ENCODE results near the gene CD6. TPM values are rescaled to one million over a fixed set of nuclear protein-coding genes. Genes with fewer than 3 reads are reported as not detected.
"Not testable (repeated sequence)": the region's sequence is repeated elsewhere in the genome, so short reads cannot be mapped to it uniquely, and the experiment has no call there.

The CD6 gene
- total RNA-seq, 1 experiment from 2014 or later, result 0.10 TPM

GRCh38 chr11:61053191-61053590, 81.7 kb downstream of the CD6 start:
- no peak for DNase-seq (ENCODE audit: low read depth)

- DNase-seq (ENCODE audit: low read depth), result no peak
Observed at GRCh38 chr11:61054513-61054912, 83.0 kb downstream of the CD6 start.

- DNase-seq (ENCODE audit: low read depth), result no peak
Observed at GRCh38 chr11:61054927-61055562, 83.6 kb downstream of the CD6 start.

- DNase-seq (ENCODE audit: low read depth), result no peak
Observed at GRCh38 chr11:61055776-61056175, 84.3 kb downstream of the CD6 start.

GRCh38 chr11:61056571-61056970, 85.1 kb downstream of the CD6 start:
- peak; percentile 22 for DNase-seq (ENCODE audit: low read depth)

GRCh38 chr11:61056981-61057380, 85.5 kb downstream of the CD6 start:
- no peak for DNase-seq (ENCODE audit: low read depth)

- DNase-seq (ENCODE audit: low read depth), result no peak
Observed at GRCh38 chr11:61057615-61058014, 86.1 kb downstream of the CD6 start.

- no peak for DNase-seq (ENCODE audit: low read depth)
Observed at GRCh38 chr11:61058583-61059259, 87.2 kb downstream of the CD6 start.

- DNase-seq (ENCODE audit: low read depth), result no peak
Observed at GRCh38 chr11:61059260-61059752, 87.8 kb downstream of the CD6 start.

- peak; percentile 50 for DNase-seq (ENCODE audit: low read depth)
Observed at GRCh38 chr11:61061081-61061826, 89.8 kb downstream of the CD6 start.

GRCh38 chr11:61062181-61062930, 90.9 kb downstream of the CD6 start:
- DNase-seq (ENCODE audit: low read depth), result no peak

GRCh38 chr11:61065236-61065635, 93.8 kb downstream of the CD6 start:
- not testable (repeated sequence) for DNase-seq (ENCODE audit: low read depth)

- DNase-seq (ENCODE audit: low read depth), result no peak
Observed at GRCh38 chr11:61065955-61066638, 94.6 kb downstream of the CD6 start.

- no peak for DNase-seq (ENCODE audit: low read depth)
Observed at GRCh38 chr11:61066645-61067044, 95.2 kb downstream of the CD6 start.

GRCh38 chr11:61067782-61068446, 96.4 kb downstream of the CD6 start:
- no peak for DNase-seq (ENCODE audit: low read depth)

GRCh38 chr11:61068581-61068980, 97.1 kb downstream of the CD6 start:
- no peak for DNase-seq (ENCODE audit: low read depth)

- no peak for DNase-seq (ENCODE audit: low read depth)
Observed at GRCh38 chr11:61069427-61069826, 97.9 kb downstream of the CD6 start.
